HG03066 (cell line): Measurements from ENCODE around the gene SFI1.
"Not testable (repeated sequence)": the region's sequence is repeated elsewhere in the genome, so short reads cannot be mapped to it uniquely, and the experiment has no call there.

ENCODE experiments used
- ATAC-seq: cut with Tn5 transposase; IDR thresholded peaks from one replicate; pipeline ENCODE4 v1.9.1; 2021; ENCODE audit warnings: low read depth; ENCODE audit not compliant: unreplicated experiment

Gene SFI1

DNA sequence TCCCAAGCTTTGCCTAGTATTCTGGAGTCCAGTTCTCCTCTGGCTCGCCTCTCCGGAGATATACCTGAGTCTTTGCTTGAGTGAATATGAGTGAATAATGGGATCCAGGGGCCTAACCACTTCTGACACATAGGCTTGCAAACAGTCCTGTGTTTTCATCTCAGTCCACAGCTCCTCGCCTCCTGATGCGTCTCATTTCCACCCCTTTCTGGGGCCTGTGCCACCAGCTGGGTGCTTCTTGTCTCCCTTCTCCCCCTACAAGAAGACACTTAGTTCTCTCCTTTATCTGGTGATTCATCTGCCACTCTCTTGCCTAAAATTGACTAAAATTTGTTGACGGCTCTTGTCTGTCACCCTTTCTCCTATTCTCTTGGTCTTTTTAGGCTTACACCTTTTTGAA lies 44.6 kb downstream of the SFI1 start:
- no peak for ATAC-seq

DNA sequence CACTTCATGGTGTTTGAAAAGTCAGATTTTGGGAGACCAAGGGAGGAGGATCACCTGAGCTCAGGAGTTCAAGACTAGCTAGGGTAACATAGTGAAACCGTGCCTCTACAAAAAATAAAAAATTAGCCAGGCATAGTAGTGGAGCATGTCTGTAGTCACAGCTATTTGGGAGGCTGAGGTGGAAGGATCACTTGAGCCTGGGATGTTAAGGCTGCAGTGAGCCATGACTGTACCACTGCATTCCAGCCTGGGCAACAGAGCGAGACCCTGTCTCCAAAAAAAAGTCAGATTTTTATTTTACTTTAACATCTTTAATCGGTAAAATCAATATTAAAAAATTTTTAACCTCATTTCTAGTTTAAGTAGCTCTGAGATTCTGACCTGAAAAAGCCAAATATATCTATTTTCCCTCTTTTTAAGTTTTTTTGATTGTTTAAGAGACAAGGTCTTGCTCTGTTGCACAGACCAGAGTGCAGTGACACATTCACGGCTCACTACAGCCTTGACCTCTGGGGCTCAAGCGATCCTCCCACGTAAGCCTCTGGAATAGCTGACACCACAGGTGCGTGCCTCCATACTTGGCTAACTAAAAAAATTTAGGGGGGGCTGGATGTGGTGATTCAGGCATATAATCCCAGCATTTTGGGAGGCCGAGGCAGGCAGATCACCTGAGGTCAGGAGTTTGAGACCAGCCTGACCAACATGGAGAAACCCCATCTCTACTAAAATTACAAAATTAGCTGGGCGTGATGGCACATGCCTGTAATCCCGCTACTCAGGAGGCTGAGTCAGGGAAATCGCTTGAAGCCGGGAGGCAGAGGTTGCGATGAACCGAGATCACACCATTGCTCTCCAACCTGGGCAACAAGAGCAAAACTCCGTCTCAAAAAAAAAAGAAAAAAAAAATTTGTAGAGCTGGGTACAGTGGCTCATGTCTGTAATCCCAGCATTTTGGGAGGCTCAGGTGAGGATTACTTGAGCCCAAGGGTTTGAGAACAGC lies 48.4 kb downstream of the SFI1 start:
- ATAC-seq = no peak

DNA sequence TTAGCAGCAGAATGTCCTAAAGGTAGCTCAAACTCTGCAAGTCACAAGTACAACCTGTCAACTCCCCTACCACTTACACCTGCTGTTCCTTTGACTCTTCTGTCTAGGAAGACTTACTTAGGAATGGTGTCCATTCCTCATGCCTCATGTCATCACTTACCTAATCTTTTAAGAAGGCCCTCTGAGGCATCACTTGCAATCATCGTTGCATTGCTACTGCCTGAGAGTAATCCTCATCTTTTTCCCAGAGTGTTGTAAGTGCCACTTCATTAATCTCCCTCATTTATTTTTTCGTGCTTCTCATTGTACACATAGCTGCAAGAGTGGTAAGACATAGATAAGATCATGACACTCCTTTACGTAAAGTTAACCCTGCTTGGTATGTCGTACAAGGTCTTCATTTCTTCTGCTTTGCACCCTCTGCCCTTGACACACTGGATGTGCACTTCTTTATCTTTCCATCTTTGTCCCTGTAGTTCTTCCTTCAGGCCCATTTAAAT lies 54.6 kb downstream of the SFI1 start:
- ATAC-seq = no peak

DNA sequence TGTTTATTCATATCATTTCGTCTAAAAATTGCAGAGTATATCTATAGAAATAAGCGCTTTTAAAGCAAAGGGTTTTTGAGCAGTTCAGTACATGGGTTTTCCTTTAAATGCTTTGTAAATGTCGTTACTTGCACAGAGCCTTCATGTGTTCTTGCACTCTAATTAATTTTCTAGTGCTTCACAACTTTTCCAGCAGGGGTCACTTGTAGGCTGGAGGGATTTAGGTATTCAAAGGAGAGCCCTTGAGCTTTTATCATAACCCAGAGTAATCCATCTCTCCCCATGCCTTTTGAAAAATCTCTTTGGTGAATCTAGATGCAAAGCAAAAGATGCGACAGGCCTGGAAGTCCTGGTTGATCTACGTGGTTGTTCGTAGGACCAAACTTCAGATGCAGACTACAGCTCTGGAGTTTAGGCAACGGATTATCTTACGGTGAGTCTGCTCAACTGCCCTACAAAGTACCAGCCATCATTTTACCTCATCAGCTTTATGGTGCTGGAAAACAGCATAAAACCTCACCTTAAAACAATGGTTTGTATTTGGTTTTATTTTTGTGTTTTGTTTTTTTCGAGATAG lies 60.4 kb downstream of the SFI1 start:
- no peak for ATAC-seq

DNA sequence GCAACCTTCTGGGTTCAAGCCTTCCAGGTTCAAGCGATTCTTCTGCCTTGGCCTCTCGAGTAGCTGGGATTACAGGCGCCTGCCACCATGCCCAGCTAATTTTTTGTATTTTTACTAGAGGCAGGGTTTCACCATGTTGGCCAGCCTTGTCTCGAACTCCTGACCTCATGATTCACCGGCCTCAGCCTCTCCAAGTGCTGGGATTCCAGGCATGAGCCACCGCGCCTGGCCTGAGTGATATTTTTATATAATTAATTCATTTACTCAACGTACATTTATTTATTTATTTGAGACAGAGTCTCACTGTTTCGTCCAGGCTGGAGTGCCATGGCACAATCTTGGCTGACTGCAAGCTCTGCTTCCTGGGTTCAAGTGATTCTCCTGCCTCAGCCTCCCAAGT lies 62.2 kb downstream of the SFI1 start:
- not testable (repeated sequence) for ATAC-seq

DNA sequence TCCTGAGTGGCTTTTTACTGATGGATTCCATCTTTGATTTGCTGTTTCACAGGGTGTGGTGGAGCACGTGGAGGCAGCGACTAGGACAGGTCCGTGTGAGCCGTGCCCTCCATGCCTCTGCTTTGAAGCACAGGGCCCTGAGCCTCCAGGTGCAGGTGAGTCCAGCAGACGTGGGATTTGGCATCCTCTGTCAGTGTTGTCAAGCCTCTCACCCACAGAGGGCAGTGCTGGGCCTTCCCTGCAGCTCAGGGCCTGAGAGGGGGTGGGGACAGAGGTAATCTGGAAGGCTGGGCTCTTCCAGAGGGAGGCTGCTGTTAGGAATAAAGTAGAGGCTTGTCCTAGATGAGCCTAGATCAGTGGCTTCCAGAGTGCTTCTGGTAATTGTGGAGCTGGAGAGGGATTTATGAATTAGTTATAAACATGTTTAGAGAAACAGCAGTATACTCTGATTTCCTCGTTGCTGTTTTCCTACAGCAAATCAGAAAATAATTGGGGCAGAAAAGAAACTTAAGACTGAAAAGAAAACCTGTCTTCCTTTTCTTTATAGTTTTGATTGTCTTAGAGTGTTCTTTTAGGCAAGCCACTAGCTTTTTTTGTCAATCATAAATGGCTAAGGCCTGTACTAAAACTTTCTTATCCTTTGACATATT lies 65.0 kb downstream of the SFI1 start:
- ATAC-seq = no peak

DNA sequence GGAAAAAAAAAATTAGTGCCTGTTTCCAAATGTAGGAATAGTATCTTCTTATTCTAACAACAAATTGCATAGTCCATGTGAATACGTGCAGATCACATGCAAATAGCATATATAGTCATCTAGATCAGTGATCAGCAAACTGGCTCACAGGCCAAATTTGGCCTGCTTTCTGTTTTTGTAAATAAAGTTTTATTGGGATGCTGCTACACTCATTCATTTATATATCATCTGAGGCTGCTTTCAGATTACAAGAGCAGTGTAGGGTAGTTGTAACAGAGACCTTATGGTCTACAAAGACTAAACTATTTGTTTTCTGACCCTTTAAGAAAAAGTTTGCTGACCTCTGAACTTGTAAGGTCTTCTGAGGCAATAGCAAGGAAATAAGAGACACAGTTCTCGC lies 65.6 kb downstream of the SFI1 start:
- no peak for ATAC-seq

DNA sequence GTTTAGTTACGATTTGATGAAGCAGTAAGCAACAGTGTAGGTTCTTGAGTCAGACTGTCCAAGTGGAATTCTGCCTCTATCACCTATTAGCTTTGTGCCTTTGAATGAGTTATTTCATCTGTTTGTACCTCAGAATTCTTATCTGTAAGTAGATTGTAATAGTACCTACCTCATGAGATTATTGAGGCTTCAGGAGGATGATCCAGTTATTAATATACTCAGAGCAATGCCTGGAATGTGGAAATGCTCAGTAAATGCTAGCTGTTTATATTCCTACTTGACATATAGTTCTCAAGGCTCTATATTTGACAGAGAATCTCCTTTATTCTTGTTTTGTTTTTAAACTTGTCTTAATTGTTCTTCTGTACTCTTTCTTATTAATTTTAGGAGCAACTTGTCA lies 70.1 kb downstream of the SFI1 start:
- no peak for ATAC-seq

DNA sequence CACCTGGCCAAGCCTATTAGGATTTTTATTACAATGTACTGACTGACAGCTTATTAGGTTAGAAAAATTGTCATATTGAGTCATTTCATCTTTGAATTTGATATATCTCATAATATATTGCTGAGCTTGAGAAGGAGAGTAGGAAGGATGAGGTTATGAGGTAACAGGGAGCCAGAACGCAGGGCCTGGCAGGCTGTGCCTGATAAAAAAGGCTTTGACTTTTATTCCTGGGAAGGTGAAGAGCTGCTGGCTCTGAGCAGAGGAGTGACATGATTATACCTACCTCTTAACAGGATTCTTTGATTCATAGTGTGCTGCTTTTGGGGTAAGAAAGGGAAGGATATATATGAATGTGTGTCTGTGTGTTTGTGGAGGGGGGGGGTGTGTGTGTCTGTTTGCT lies 70.9 kb downstream of the SFI1 start:
- no peak for ATAC-seq

DNA sequence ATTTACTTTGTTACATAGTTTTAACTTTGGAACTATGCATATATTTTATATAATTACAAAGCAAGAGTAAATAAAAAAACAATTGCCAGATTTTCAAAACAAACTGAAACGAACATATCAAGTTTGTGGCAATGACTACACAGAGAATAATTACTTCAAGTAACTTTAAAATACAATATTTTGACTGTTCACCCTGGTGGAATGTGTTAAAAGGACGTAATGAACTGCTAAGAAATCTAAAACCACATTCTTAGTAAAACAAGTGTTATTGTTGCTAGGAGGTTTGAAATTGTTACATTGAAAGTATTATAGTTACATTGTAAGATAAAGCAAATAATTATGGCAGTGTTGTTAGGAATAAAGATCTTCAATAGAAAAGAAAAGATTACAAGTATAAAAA lies 71.4 kb downstream of the SFI1 start:
- no peak for ATAC-seq

DNA sequence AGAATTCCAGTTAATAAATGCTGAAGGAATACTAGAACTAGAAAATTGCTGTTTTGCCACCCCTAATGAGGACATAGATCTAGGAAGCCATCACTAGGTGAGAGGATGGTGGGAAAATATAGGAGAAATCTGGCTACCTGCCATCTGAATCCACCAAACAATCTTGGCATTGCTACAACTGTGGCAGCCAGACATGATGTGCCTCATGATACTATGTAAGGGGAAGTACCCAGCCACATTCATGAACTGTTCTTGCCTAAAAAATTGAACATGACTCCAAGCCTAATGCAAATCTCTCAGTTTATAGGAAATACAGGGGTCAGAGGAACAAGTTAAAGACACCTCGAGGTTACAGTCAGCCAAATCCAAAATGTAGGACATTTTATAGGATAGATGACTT lies 72.8 kb downstream of the SFI1 start:
- no peak for ATAC-seq

DNA sequence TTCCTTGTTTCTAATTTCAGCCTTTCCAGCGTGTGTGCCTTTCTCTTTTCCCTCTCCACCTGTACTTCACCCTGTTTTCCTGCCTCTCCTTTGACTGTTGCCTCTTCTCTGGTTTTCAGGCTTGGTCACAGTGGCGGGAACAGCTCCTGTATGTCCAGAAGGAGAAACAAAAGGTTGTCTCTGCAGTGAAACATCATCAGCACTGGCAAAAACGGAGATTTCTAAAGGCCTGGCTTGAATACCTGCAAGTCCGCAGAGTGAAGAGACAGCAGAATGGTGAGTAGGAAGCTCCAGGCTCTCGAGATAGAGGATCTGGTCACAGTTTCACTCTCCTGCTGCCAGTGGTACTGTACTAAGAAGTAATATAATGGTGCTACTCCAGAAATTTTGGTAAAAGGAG lies 76.6 kb downstream of the SFI1 start:
- no peak for ATAC-seq

DNA sequence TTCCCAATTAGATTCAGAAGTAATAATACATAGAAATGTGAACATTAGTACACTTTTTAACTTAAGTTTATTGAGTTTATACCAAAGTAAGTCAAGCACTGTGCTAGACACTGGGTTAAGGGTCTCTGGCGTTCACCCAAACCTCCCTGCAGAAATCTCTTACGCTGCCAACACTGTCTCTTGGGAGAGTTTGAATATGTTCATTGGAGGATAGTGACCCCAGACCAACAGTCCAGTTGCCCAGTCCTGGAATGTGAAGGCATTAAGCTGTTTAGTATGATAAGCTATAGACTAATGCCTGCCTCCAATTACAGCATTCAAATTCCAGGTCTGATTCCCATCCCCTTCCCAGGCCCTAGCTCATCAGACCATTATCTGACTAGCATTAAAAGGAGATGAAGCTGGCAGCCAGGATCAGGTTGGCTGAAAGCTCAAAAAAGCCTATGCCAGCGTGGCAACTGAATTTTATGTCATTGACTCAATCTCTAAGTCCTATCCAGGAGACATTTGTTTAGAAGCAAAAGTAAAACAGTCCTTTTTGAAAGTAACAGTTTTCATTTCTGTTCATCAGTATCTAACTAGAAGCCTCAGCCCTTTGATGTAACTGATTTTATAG lies 77.8 kb downstream of the SFI1 start:
- ATAC-seq = no peak

DNA sequence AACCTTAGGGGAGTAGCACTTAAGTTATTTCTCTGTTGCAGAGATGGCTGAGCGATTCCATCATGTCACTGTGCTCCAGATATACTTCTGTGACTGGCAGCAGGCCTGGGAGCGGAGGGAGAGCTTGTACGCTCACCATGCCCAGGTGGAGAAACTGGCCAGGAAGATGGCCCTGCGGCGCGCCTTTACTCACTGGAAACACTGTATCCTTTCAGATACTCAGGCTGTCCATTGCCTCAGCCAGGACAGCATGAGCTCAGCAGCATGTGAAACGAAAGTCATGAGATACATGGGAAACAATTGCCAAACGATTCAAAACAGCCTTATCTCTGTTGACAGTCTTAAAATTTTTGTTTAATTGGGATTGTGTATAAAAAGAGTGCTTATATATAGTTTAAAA lies 78.9 kb downstream of the SFI1 start:
- no peak for ATAC-seq

DNA sequence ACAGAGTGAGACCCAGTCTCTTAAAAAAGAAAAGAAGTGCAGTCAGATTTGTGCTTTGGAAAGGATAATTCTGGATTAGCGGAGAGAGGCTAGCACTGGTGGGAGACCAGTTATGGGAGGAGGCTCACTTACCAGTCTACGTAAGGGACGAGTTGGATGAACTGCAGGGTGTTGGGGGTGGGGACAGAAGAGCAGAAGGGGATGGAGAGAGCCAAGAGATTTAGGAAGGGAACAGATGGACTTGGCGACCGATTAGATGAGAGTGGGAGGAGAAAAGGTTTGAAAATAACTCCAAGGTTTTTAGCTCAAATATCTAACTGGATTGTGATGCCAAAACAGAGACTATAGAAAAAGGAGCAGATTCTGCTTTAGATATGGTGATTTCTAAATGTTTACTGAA lies 81.4 kb downstream of the SFI1 start:
- no peak for ATAC-seq

DNA sequence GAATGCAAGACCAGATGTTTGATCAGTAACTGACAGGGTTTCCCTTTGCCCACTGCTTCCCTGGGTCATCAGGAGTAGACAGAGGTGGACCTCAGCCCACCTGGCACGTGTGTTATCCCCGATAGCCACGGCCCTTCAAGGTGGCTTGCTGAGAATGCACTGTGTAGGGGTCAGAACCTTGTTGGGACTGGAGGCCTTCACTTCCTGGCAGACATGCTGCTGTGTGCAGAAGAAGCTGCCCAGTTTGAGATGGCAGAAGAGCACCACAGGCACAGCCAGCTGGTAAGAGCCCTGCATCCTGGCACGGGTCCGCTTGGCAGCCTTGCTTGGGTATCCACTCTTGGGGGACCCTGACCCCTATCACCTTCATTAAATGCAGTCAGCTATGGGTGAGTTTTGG lies 81.8 kb downstream of the SFI1 start:
- ATAC-seq = no peak

DNA sequence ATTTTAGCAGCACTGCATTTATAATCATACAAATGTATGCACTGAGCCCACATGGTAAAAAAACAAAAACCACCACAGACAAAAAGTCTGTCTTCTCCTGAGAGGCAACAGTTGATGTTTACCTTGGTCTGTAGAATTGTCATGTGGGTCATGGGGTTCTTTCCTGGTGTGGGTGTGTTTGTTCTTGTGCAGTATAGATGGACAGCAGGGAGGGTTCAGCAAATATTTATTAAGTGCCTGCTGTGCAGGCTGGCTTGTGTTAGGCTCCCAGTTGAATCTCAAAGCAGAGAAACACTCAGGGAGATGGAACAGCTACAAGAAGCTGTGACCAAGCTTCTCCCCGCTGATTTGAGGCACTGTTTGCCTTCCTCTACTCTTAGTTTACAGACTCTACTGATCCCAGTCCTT lies 83.5 kb downstream of the SFI1 start:
- ATAC-seq = no peak

DNA sequence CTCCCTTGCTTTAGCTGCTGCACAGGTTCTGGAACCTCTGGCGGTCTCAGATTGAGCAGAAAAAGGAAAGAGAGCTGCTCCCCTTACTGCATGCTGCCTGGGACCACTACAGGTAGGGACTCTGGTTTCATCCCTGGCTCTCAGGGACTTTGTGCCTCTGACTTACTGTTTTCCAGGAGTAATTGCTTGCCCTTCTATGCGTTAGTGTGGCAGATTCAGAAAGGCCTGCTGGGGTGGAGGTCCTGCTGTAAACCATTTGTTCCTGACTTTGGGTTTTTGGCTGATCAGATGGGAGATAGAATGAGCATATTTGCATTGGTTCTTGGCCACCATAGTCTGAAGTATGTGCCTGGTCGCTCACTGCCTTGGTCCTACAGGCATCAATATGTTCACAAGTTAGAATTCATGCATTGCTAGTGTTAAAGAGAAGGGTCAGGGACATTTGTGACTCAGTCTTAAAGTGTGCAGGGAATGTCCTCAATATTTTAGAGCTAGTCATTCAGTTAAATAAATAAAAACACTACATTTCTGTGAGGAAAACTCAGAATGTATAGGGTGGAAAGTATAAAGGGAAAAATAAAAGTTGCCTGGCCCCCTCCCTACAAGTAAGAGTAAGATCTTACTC lies 87.6 kb downstream of the SFI1 start:
- no peak for ATAC-seq

DNA sequence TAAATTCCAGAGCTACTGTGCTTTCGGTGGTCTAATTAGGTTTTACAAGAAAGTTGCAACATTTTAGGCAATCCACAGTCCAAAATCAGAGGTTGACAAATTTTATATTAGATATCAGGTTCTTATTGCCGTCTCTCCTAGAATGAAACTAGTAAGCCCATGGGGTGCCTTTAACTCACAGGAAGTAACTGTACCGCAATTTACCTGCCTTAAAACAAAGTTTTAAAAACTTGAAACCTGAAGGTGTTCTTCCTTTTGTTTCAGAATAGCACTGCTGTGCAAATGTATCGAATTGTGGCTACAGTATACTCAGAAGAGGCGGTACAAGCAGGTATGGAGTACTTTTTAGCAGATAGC lies 88.4 kb downstream of the SFI1 start:
- ATAC-seq = no peak

DNA sequence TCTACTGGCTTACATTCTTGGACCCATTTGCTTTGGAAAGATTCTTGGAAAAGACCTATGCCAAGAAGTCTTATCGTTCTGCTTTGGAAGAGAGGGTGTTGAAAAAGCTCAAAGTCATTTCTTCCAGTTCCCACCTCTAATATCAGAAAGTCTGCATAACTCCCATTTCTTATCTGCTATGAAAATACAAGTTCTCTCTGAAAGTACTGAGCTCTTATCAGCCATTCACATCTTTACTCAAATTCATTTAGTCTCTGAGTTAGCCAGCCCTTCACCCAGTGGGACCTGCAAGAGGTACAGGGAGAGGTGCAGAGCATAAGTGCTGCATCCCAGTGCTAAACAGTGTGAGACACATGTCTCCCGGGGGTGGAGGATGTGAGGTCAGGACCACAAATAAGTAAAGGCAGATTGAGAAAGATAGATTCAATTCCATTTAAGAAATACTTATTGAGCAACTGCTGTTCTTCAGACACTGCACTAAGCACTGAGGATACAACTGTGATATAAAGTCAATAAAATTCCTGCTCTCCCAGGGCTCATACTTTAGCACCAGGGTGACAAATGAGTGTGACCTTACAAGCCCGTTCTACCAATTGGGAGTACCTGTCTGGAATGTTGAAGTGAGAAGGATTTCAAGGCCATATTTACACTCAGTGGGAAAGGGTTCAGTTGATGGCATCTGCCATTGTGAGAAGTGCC lies 89.0 kb downstream of the SFI1 start:
- ATAC-seq = no peak
